ENCODE results near the gene WDR33. TPM values are rescaled to one million over a fixed set of nuclear protein-coding genes. Genes with fewer than 3 reads are reported as not detected.

Gene WDR33
- total and polyA plus RNA-seq, 2 of the 13 experiments (the other 11 are each of a cell fraction or from before 2014, with no cell fraction given): 54.9 to 78.2 TPM

DNA sequence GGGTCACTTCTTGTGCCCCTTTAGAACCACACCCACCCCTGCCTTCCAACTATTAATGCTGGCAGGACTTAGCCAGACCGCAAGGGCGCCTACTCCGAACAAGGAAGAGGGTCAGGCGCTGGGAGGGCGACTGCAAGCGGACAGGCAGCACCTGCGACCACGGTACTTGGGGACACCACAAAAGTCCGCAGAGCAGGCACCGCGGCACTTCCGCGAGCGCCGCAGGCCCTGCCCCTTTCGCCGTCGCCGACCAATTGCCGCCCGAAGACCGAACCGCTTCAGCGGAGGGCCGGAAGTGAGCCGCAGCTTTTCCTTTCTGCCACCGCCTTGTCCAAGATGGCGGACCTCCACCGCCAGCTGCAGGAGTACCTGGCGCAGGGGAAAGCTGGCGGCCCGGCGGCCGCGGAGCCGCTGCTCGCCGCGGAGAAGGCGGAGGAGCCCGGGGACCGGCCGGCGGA, 109.7 kb downstream of the WDR33 start, which contains the start of gene SFT2D3 (continued):
- TF ChIP-seq ZSCAN9 (CRISPR knock-in tag; IDR thresholded peaks at IDR 0.05; ENCODE audit: borderline replicate concordance) (peak; percentile 96), NR2C2 (CRISPR knock-in tag; IDR thresholded peaks at IDR 0.05; ENCODE audit: borderline replicate concordance) (no peak), EZH2 (conservative IDR thresholded peaks at IDR 0.05; ENCODE audit: low read depth, low read length) (no peak), ZNF580 (CRISPR knock-in tag; IDR thresholded peaks at IDR 0.05; ENCODE audit: borderline replicate concordance, low read depth) (peak; percentile 84; the same call in 1 of the 2 replicates), ZNF280B (CRISPR knock-in tag; IDR thresholded peaks at IDR 0.05; ENCODE audit: borderline replicate concordance) (peak; percentile 43; the same call in 1 of the 2 replicates), EEA1 (CRISPR knock-in tag; IDR thresholded peaks at IDR 0.05; ENCODE audit: borderline replicate concordance) (peak; percentile 74; the same call in 1 of the 2 replicates), ZNF878 (CRISPR knock-in tag; IDR thresholded peaks at IDR 0.05) (no peak), ZFAT (CRISPR knock-in tag; conservative IDR thresholded peaks at IDR 0.05) (no peak), ZBTB4 (CRISPR knock-in tag; IDR thresholded peaks at IDR 0.05; ENCODE audit: borderline replicate concordance) (peak; percentile 55; the same call in 1 of the 2 replicates), ZNF136 (CRISPR knock-in tag; IDR thresholded peaks at IDR 0.05; ENCODE audit: low read depth) (no peak), ARNTL (CRISPR knock-in tag; IDR thresholded peaks at IDR 0.05) (0 out of 2 replicates have a peak, but pooled peaks have one; percentile 40), ZNF232 (CRISPR knock-in tag; IDR thresholded peaks at IDR 0.05; ENCODE audit: borderline replicate concordance) (peak; percentile 84), HNF1A (IDR thresholded peaks at IDR 0.05; ENCODE audit: low read depth) (no peak), HNF1A (CRISPR knock-in tag; IDR thresholded peaks at IDR 0.05; ENCODE audit: borderline replicate concordance) (peak; percentile 35; the same call in 1 of the 2 replicates), ZNF30 (CRISPR knock-in tag; IDR thresholded peaks at IDR 0.05) (peak; percentile 88)
- TF ChIP-seq, protein P1, sequence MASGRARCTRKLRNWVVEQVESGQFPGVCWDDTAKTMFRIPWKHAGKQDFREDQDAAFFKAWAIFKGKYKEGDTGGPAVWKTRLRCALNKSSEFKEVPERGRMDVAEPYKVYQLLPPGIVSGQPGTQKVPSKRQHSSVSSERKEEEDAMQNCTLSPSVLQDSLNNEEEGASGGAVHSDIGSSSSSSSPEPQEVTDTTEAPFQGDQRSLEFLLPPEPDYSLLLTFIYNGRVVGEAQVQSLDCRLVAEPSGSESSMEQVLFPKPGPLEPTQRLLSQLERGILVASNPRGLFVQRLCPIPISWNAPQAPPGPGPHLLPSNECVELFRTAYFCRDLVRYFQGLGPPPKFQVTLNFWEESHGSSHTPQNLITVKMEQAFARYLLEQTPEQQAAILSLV (CRISPR knock-in tag; IDR thresholded peaks at IDR 0.05; ENCODE audit: borderline replicate concordance): peak; percentile 27; the same call in 1 of the 2 replicates
